Measurements from ENCODE around the gene FAM174B. TPM values are rescaled to one million over a fixed set of nuclear protein-coding genes. Genes with fewer than 3 reads are reported as not detected.
A peak's percentile ranks its signal among the peaks of the same experiment; 100 is the strongest.

FAM174B gene
- total and polyA plus RNA-seq, 4 donors, result 9.9 to 23.5 (median 17.9) TPM

GRCh38 chr15:92625251-92625980, 30.2 kb downstream of the FAM174B start:
- H3K27ac ChIP-seq (ENCODE audit: low read depth, low read length), result no peak overlapping the region
- WGBS (ENCODE audit: insufficient coverage), result no CpG with 5 or more reads among the region's 3 CpGs
- no peak for DNase-seq (ENCODE audit: low read depth in 4 of 6, low spot score in 6 of 6)
- no peaks in the 10 kb centered on the region for H3K27me3 ChIP-seq (ENCODE audit: control insufficient read depth, insufficient read depth, low read length)
- H3K36me3 ChIP-seq (ENCODE audit: control insufficient read depth, insufficient read depth, low read length), result peaks cover 7% of the 10 kb centered on the region
- peaks cover 10% of the 10 kb centered on the region for H3K4me1 ChIP-seq (ENCODE audit: control insufficient read depth, insufficient read depth, low read length)
- no peak overlapping the region for H3K4me3 ChIP-seq (ENCODE audit: low read depth, low read length)
- H3K9me3 ChIP-seq (ENCODE audit: control insufficient read depth, insufficient read depth, low read length), result no peaks in the 10 kb centered on the region

GRCh38 chr15:92624401-92624991, 31.1 kb downstream of the FAM174B start:
- Histone ChIP-seq H3K36me3 (ENCODE audit: control insufficient read depth, insufficient read depth, low read length) (peaks cover 3% of the 10 kb centered on the region), H3K4me3 (ENCODE audit: low read depth, low read length) (no peak overlapping the region), H3K27ac (ENCODE audit: low read depth, low read length) (peak overlapping the region; percentile 17), H3K27me3 (ENCODE audit: control insufficient read depth, insufficient read depth, low read length) (no peaks in the 10 kb centered on the region), H3K9me3 (ENCODE audit: control insufficient read depth, insufficient read depth, low read length) (no peaks in the 10 kb centered on the region), H3K4me1 (ENCODE audit: control insufficient read depth, insufficient read depth, low read length) (peaks cover 10% of the 10 kb centered on the region)
- whole genome bisulfite sequencing (ENCODE audit: insufficient coverage), result 8% methylated on average over 11 of the region's 15 CpGs
- DNase-seq (ENCODE audit: low read depth in 4 of 6, low spot score in 6 of 6), result peak in 5 of 6 donors; percentile 15 to 85 (median 30)

GRCh38 chr15:92623435-92623834, 32.1 kb downstream of the FAM174B start:
- no peak overlapping the region for H3K27ac ChIP-seq (ENCODE audit: low read depth, low read length)
- H3K9me3 ChIP-seq (ENCODE audit: control insufficient read depth, insufficient read depth, low read length), result no peaks in the 10 kb centered on the region
- H3K36me3 ChIP-seq (ENCODE audit: control insufficient read depth, insufficient read depth, low read length), result peaks cover 5% of the 10 kb centered on the region
- 83% methylated on average over 13 of the region's 14 CpGs for WGBS (ENCODE audit: insufficient coverage)
- H3K4me1 ChIP-seq (ENCODE audit: control insufficient read depth, insufficient read depth, low read length), result peaks cover 10% of the 10 kb centered on the region
- no peak for DNase-seq (ENCODE audit: low read depth in 4 of 6, low spot score in 6 of 6)
- H3K4me3 ChIP-seq (ENCODE audit: low read depth, low read length), result no peak overlapping the region
- H3K27me3 ChIP-seq (ENCODE audit: control insufficient read depth, insufficient read depth, low read length), result no peaks in the 10 kb centered on the region

GRCh38 chr15:92621972-92622533, 33.5 kb downstream of the FAM174B start:
- H3K27me3 ChIP-seq (ENCODE audit: control insufficient read depth, insufficient read depth, low read length), result no peaks in the 10 kb centered on the region
- no peak overlapping the region for H3K4me3 ChIP-seq (ENCODE audit: low read depth, low read length)
- no peaks in the 10 kb centered on the region for H3K9me3 ChIP-seq (ENCODE audit: control insufficient read depth, insufficient read depth, low read length)
- peaks cover 13% of the 10 kb centered on the region for H3K36me3 ChIP-seq (ENCODE audit: control insufficient read depth, insufficient read depth, low read length)
- H3K27ac ChIP-seq (ENCODE audit: low read depth, low read length), result no peak overlapping the region
- 94% methylated on average over 19 of the region's 19 CpGs for WGBS (ENCODE audit: insufficient coverage)
- DNase-seq (ENCODE audit: low read depth in 4 of 6, low spot score in 6 of 6), result no peak
- H3K4me1 ChIP-seq (ENCODE audit: control insufficient read depth, insufficient read depth, low read length), result peaks cover 18% of the 10 kb centered on the region

- Histone ChIP-seq H3K27me3 (ENCODE audit: control insufficient read depth, insufficient read depth, low read length) (no peaks in the 10 kb centered on the region), H3K9me3 (ENCODE audit: control insufficient read depth, insufficient read depth, low read length) (no peaks in the 10 kb centered on the region), H3K4me3 (ENCODE audit: low read depth, low read length) (no peak overlapping the region), H3K36me3 (ENCODE audit: control insufficient read depth, insufficient read depth, low read length) (peaks cover 17% of the 10 kb centered on the region), H3K27ac (ENCODE audit: low read depth, low read length) (no peak overlapping the region), H3K4me1 (ENCODE audit: control insufficient read depth, insufficient read depth, low read length) (peaks cover 19% of the 10 kb centered on the region)
- no peak for DNase-seq (ENCODE audit: low read depth in 4 of 6, low spot score in 6 of 6)
- whole genome bisulfite sequencing (ENCODE audit: insufficient coverage), result 88% methylated on average over 3 of the region's 5 CpGs
Measured at GRCh38 chr15:92620991-92621390, 34.6 kb downstream of the FAM174B start.

GRCh38 chr15:92619145-92620101, 36.2 kb downstream of the FAM174B start:
- H3K36me3 ChIP-seq (ENCODE audit: control insufficient read depth, insufficient read depth, low read length), result peaks cover 17% of the 10 kb centered on the region
- peaks cover 14% of the 10 kb centered on the region for H3K4me1 ChIP-seq (ENCODE audit: control insufficient read depth, insufficient read depth, low read length)
- DNase-seq (ENCODE audit: low read depth in 4 of 6, low spot score in 6 of 6), result peak in 1 of 6 donors; percentile 75
- peak overlapping the region; percentile 50 for H3K27ac ChIP-seq (ENCODE audit: low read depth, low read length)
- WGBS (ENCODE audit: insufficient coverage), result 85% methylated on average over 11 of the region's 12 CpGs
- H3K27me3 ChIP-seq (ENCODE audit: control insufficient read depth, insufficient read depth, low read length), result no peaks in the 10 kb centered on the region
- no peak overlapping the region for H3K4me3 ChIP-seq (ENCODE audit: low read depth, low read length)
- H3K9me3 ChIP-seq (ENCODE audit: control insufficient read depth, insufficient read depth, low read length), result no peaks in the 10 kb centered on the region

GRCh38 chr15:92617549-92618520, 37.7 kb downstream of the FAM174B start:
- Histone ChIP-seq H3K36me3 (ENCODE audit: control insufficient read depth, insufficient read depth, low read length) (peaks cover 17% of the 10 kb centered on the region), H3K9me3 (ENCODE audit: control insufficient read depth, insufficient read depth, low read length) (no peaks in the 10 kb centered on the region), H3K4me3 (ENCODE audit: low read depth, low read length) (no peak overlapping the region), H3K27me3 (ENCODE audit: control insufficient read depth, insufficient read depth, low read length) (no peaks in the 10 kb centered on the region), H3K27ac (ENCODE audit: low read depth, low read length) (no peak overlapping the region), H3K4me1 (ENCODE audit: control insufficient read depth, insufficient read depth, low read length) (peaks cover 9% of the 10 kb centered on the region)
- WGBS (ENCODE audit: insufficient coverage), result 62% methylated on average over 16 of the region's 22 CpGs
- peak in 1 of 6 donors; percentile 27 for DNase-seq (ENCODE audit: low read depth in 4 of 6, low spot score in 6 of 6)

- peak in 1 of 6 donors; percentile 63 for DNase-seq (ENCODE audit: low read depth in 4 of 6, low spot score in 6 of 6)
- peaks cover 9% of the 10 kb centered on the region for H3K4me1 ChIP-seq (ENCODE audit: control insufficient read depth, insufficient read depth, low read length)
- no peak overlapping the region for H3K4me3 ChIP-seq (ENCODE audit: low read depth, low read length)
- H3K27ac ChIP-seq (ENCODE audit: low read depth, low read length), result no peak overlapping the region
- WGBS (ENCODE audit: insufficient coverage), result 95% methylated on average over 16 of the region's 25 CpGs
- no peaks in the 10 kb centered on the region for H3K9me3 ChIP-seq (ENCODE audit: control insufficient read depth, insufficient read depth, low read length)
- no peaks in the 10 kb centered on the region for H3K27me3 ChIP-seq (ENCODE audit: control insufficient read depth, insufficient read depth, low read length)
- H3K36me3 ChIP-seq (ENCODE audit: control insufficient read depth, insufficient read depth, low read length), result peaks cover 17% of the 10 kb centered on the region
Measured at GRCh38 chr15:92616621-92617548, 38.7 kb downstream of the FAM174B start.
